H7 (cell line): ENCODE results near the gene PUDP. TPM values are rescaled to one million over a fixed set of nuclear protein-coding genes. Genes with fewer than 3 reads are reported as not detected.
"Not testable (repeated sequence)": the region's sequence is repeated elsewhere in the genome, so short reads cannot be mapped to it uniquely, and the experiment has no call there.

Experiments used
- DNase-seq: peaks from one replicate; pipeline ENCODE4 v3.0.0; 2012
- H3K27me3 ChIP-seq: 2 replicates; pipeline ENCODE4 v1.6.0; 2011; ENCODE audit warnings: mild to moderate bottlenecking, low read length; ENCODE audit not compliant: control insufficient read depth, insufficient read depth
- H3K36me3 ChIP-seq: replicated peaks from 2 replicates; pipeline ENCODE4 v1.5.1; 2011; ENCODE audit warnings: low read length; ENCODE audit not compliant: control insufficient read depth, insufficient read depth
- H3K4me3 ChIP-seq: 2 replicates; pipeline ENCODE4 v1.5.1; 2011; ENCODE audit warnings: low read depth, mild to moderate bottlenecking, control low read depth, low read length, moderate library complexity; ENCODE audit not compliant: insufficient read depth
- total RNA-seq: library from RNA; depleted of rRNA; stranded (reverse); fragments of >200 nt; shearing (Covaris generic); gene quantifications from 2 replicates; pipeline ENCODE4 v1.2.3, GENCODE V29; 2014; rRNA removed

Gene PUDP
- total RNA-seq: 30.5 and 32.4 TPM in 2 replicates

- Histone ChIP-seq H3K36me3 (no peaks in the 10 kb centered on the region), H3K4me3 (peak within 1 kb of the TSS; percentile 82), H3K27me3 (no peaks in the 10 kb centered on the region)
- DNase-seq: peak; percentile 99
Measured at GRCh38 chrX:7147978-7148854, at the start of gene PUDP. TSS of gene PUDP (minus strand) at chrX:7148153. CDS start at chrX:7148113, 40 bp downstream.

GRCh38 chrX:7194606-7195005 is 46.7 kb upstream of the PUDP start:
- Histone ChIP-seq H3K4me3 (no peak overlapping the region), H3K36me3 (no peaks in the 10 kb centered on the region), H3K27me3 (no peaks in the 10 kb centered on the region)
- no peak for DNase-seq

- no peaks in the 10 kb centered on the region for H3K27me3 ChIP-seq
- H3K4me3 ChIP-seq: no peak overlapping the region
- H3K36me3 ChIP-seq: no peaks in the 10 kb centered on the region
- no peak for DNase-seq
Measured at GRCh38 chrX:7192871-7193270, 44.9 kb upstream of the PUDP start.

GRCh38 chrX:7191681-7192110 is 43.7 kb upstream of the PUDP start:
- peak; percentile 32 for DNase-seq
- Histone ChIP-seq H3K27me3 (no peaks in the 10 kb centered on the region), H3K4me3 (no peak overlapping the region), H3K36me3 (no peaks in the 10 kb centered on the region)

- Histone ChIP-seq H3K27me3 (no peaks in the 10 kb centered on the region), H3K36me3 (no peaks in the 10 kb centered on the region), H3K4me3 (no peak overlapping the region)
- DNase-seq: no peak
Measured at GRCh38 chrX:7190157-7190556, 42.2 kb upstream of the PUDP start.

GRCh38 chrX:7188672-7189071 is 40.7 kb upstream of the PUDP start:
- no peaks in the 10 kb centered on the region for H3K36me3 ChIP-seq
- DNase-seq: no peak
- H3K4me3 ChIP-seq: no peak overlapping the region
- no peaks in the 10 kb centered on the region for H3K27me3 ChIP-seq

- Histone ChIP-seq H3K4me3 (no peak overlapping the region), H3K36me3 (no peaks in the 10 kb centered on the region), H3K27me3 (no peaks in the 10 kb centered on the region)
- no peak for DNase-seq
Measured at GRCh38 chrX:7184816-7185215, 36.9 kb upstream of the PUDP start.

GRCh38 chrX:7179446-7179845 is 31.5 kb upstream of the PUDP start:
- Histone ChIP-seq H3K36me3 (no peaks in the 10 kb centered on the region), H3K4me3 (no peak overlapping the region), H3K27me3 (no peaks in the 10 kb centered on the region)
- no peak for DNase-seq

GRCh38 chrX:7178859-7179258 is 30.9 kb upstream of the PUDP start:
- not testable (repeated sequence) for H3K36me3 ChIP-seq, DNase-seq, H3K4me3 ChIP-seq, H3K27me3 ChIP-seq

- no peaks in the 10 kb centered on the region for H3K27me3 ChIP-seq
- no peaks in the 10 kb centered on the region for H3K36me3 ChIP-seq
- peak; percentile 45 for DNase-seq
- no peak overlapping the region for H3K4me3 ChIP-seq
Measured at GRCh38 chrX:7170898-7171297, 22.9 kb upstream of the PUDP start.

GRCh38 chrX:7169627-7170026 is 21.7 kb upstream of the PUDP start:
- Histone ChIP-seq H3K4me3 (no peak overlapping the region), H3K27me3 (no peaks in the 10 kb centered on the region), H3K36me3 (no peaks in the 10 kb centered on the region)
- DNase-seq: no peak

- no peaks in the 10 kb centered on the region for H3K27me3 ChIP-seq
- H3K36me3 ChIP-seq: no peaks in the 10 kb centered on the region
- DNase-seq: no peak
- no peak overlapping the region for H3K4me3 ChIP-seq
Measured at GRCh38 chrX:7168371-7168770, 20.4 kb upstream of the PUDP start.

- Histone ChIP-seq H3K27me3 (no peaks in the 10 kb centered on the region), H3K4me3 (no peak overlapping the region), H3K36me3 (no peaks in the 10 kb centered on the region)
- DNase-seq: no peak
Measured at GRCh38 chrX:7164174-7164573, 16.2 kb upstream of the PUDP start.

GRCh38 chrX:7163146-7163677 is 15.3 kb upstream of the PUDP start:
- no peak overlapping the region for H3K4me3 ChIP-seq
- H3K27me3 ChIP-seq: no peaks in the 10 kb centered on the region
- DNase-seq: no peak
- no peaks in the 10 kb centered on the region for H3K36me3 ChIP-seq

- Histone ChIP-seq H3K27me3 (no peaks in the 10 kb centered on the region), H3K4me3 (no peak overlapping the region), H3K36me3 (no peaks in the 10 kb centered on the region)
- no peak for DNase-seq
Measured at GRCh38 chrX:7159149-7159861, 11.4 kb upstream of the PUDP start.
